Thyroid gland (tissue), 4 donors: ENCODE results near the gene ADAMTS14. TPM values are rescaled to one million over a fixed set of nuclear protein-coding genes. Genes with fewer than 3 reads are reported as not detected.

Experiments used
- DNase-seq, 2 donors: peaks; one replicate each; pipeline ENCODE4 v3.0.0-alpha.2; 2019
- H3K27ac ChIP-seq, 3 donors: fragments of 200-600 bp; sonication (generic); 1 replicate in 2 of 3; 2 replicates in 1 of 3; pipeline ENCODE4 v1.5.1; 2016 to 2019; ENCODE audit warnings: mild to moderate bottlenecking in 1 of 3, moderate library complexity in 1 of 3
- H3K27me3 ChIP-seq: fragments of 200-600 bp; sonication (generic); one replicate; pipeline ENCODE4 v1.5.1; 2019
- H3K36me3 ChIP-seq, 2 donors: fragments of 200-600 bp; sonication (generic); one replicate each; pipeline ENCODE4 v1.5.1; 2016 to 2019
- H3K4me1 ChIP-seq, 2 donors: fragments of 200-600 bp; sonication (generic); one replicate each; pipeline ENCODE4 v1.5.1; 2017 to 2019
- H3K4me3 ChIP-seq, 3 donors: fragments of 200-600 bp; sonication (generic); replicated peaks in 1 of 3; 1 replicate in 2 of 3; 2 replicates in 1 of 3; pipeline ENCODE4 v1.5.1; 2016; ENCODE audit warnings: mild to moderate bottlenecking in 1 of 3
- H3K9me3 ChIP-seq: fragments of 200-600 bp; sonication (generic); one replicate; pipeline ENCODE4 v1.5.1; 2017
- CTCF ChIP-seq, 6 experiments: fragments of 200-600 bp in 3 of 6; fragments of 450-650 bp in 3 of 6; sonication (generic) in 3 of 6; IDR thresholded peaks; one replicate each; pipeline ENCODE4 v1.5.1; 2016 to 2019; ENCODE audit warnings: antibody characterized with exemption in 6 of 6, mild to moderate bottlenecking in 2 of 6, inconsistent platforms in 1 of 6, moderate library complexity in 1 of 6
- POLR2A ChIP-seq, 2 donors: fragments of 450-650 bp; IDR thresholded peaks; one replicate each; pipeline ENCODE4 v1.6.1; 2017; ENCODE audit warnings: antibody characterized with exemption in 2 of 2, mild to moderate bottlenecking in 2 of 2, moderate library complexity in 1 of 2
- WGBS, 2 donors: methylation state at CpG; one replicate each; pipeline ENCODE4 v1.1.5; 2017; 5-methylcytosine and 5-hydroxymethylcytosine counted together
- intact Hi-C: fragments of 100-400 bp; cut with DNase I; formaldehyde crosslinking; loops from one replicate; pipeline ENCODE4 v1.15.1; 2023
- total RNA-seq, 4 donors: library from RNA; depleted of rRNA; stranded (reverse); fragments of >200 nt; gene quantifications; one replicate each; pipeline ENCODE4 v1.2.3, GENCODE V29; 2016

ADAMTS14 gene
- total RNA-seq, 4 donors from 2014 or later: not detected

GRCh38 chr10:70743879-70744278 is 71.6 kb downstream of the ADAMTS14 start:
- TF ChIP-seq CTCF (IDR thresholded peaks at IDR 0.05) (no peak), POLR2A (IDR thresholded peaks at IDR 0.05) (no peak)
- Histone ChIP-seq H3K36me3 (no peaks in the 10 kb centered on the region), H3K9me3 (no peaks in the 10 kb centered on the region), H3K4me3 (no peak overlapping the region), H3K4me1 (peaks cover 0 to 5% of the 10 kb centered on the region in 2 donors), H3K27me3 (no peaks in the 10 kb centered on the region), H3K27ac (no peak overlapping the region)
- no peak for DNase-seq
- intact Hi-C loops: no loop called here
- WGBS, 2 donors: 94 to 96% methylated on average over 5 to 13 of the region's 13 CpGs

GRCh38 chr10:70744617-70745143 is 72.4 kb downstream of the ADAMTS14 start:
- Histone ChIP-seq H3K27me3 (no peaks in the 10 kb centered on the region), H3K4me1 (peaks cover 0 to 5% of the 10 kb centered on the region in 2 donors), H3K4me3 (no peak overlapping the region), H3K27ac (no peak overlapping the region), H3K36me3 (no peaks in the 10 kb centered on the region), H3K9me3 (no peaks in the 10 kb centered on the region)
- 69 to 70% methylated on average over 6 of the region's 6 CpGs for WGBS, 2 donors
- intact Hi-C loops: no loop called here
- no peak for DNase-seq
- TF ChIP-seq POLR2A (IDR thresholded peaks at IDR 0.05) (no peak), CTCF (IDR thresholded peaks at IDR 0.05) (no peak)

GRCh38 chr10:70745555-70745954 is 73.2 kb downstream of the ADAMTS14 start:
- intact Hi-C loops: no loop called here
- H3K36me3 ChIP-seq: no peaks in the 10 kb centered on the region
- no peaks in the 10 kb centered on the region for H3K27me3 ChIP-seq
- no peak overlapping the region for H3K27ac ChIP-seq
- peaks cover 0 to 5% of the 10 kb centered on the region in 2 donors for H3K4me1 ChIP-seq
- no peak for TF ChIP-seq POLR2A (IDR thresholded peaks at IDR 0.05)
- TF ChIP-seq CTCF (IDR thresholded peaks at IDR 0.05): no peak
- H3K9me3 ChIP-seq: no peaks in the 10 kb centered on the region
- no peak overlapping the region for H3K4me3 ChIP-seq
- DNase-seq: no peak
- 97 to 100% methylated on average over 2 of the region's 2 CpGs for WGBS, 2 donors

GRCh38 chr10:70747192-70747965 is 75.1 kb downstream of the ADAMTS14 start:
- H3K9me3 ChIP-seq: no peaks in the 10 kb centered on the region
- H3K27me3 ChIP-seq: no peaks in the 10 kb centered on the region
- WGBS, 2 donors: 83 to 84% methylated on average over 14 to 15 of the region's 15 CpGs
- H3K27ac ChIP-seq: no peak overlapping the region
- no peak for DNase-seq
- TF ChIP-seq POLR2A (IDR thresholded peaks at IDR 0.05): no peak
- no peak for TF ChIP-seq CTCF (IDR thresholded peaks at IDR 0.05)
- H3K4me3 ChIP-seq: no peak overlapping the region
- no peaks in the 10 kb centered on the region for H3K36me3 ChIP-seq
- intact Hi-C loops: no loop called here
- H3K4me1 ChIP-seq: peaks cover 0 to 3% of the 10 kb centered on the region in 2 donors

GRCh38 chr10:70748305-70748704 is 76.0 kb downstream of the ADAMTS14 start:
- intact Hi-C loops: no loop called here
- Histone ChIP-seq H3K27me3 (no peaks in the 10 kb centered on the region), H3K4me1 (peaks cover 3 to 5% of the 10 kb centered on the region in 2 donors), H3K9me3 (no peaks in the 10 kb centered on the region), H3K36me3 (no peaks in the 10 kb centered on the region), H3K4me3 (no peak overlapping the region), H3K27ac (no peak overlapping the region)
- 97 to 100% methylated on average over 3 of the region's 3 CpGs for WGBS, 2 donors
- TF ChIP-seq POLR2A (IDR thresholded peaks at IDR 0.05): no peak
- no peak for TF ChIP-seq CTCF (IDR thresholded peaks at IDR 0.05)
- DNase-seq: no peak
